ENCODE data around the gene TPSD1.

TPSD1 gene

GRCh38 chr16:1301562-1301961 is 45.7 kb downstream of the TPSD1 start:
- DNase-seq, result no peak

GRCh38 chr16:1305823-1306222 is 50.0 kb downstream of the TPSD1 start:
- DNase-seq, result no peak

GRCh38 chr16:1306334-1306733 is 50.5 kb downstream of the TPSD1 start:
- no peak for DNase-seq

GRCh38 chr16:1308036-1308976 is 52.4 kb downstream of the TPSD1 start:
- DNase-seq, result no peak

Measured in COR-L47 (cell line).